AG20443 (cell line): Measurements from ENCODE around the gene ANKRD65.
A peak's percentile ranks its signal among the peaks of the same experiment; 100 is the strongest.
"Not testable (repeated sequence)": the region's sequence is repeated elsewhere in the genome, so short reads cannot be mapped to it uniquely, and the experiment has no call there.

ENCODE experiments used
- DNase-seq: peaks from one replicate; pipeline ENCODE4 v3.0.0; 2012; ENCODE audit warnings: low spot score, mixed read lengths

The ANKRD65 gene

GRCh38 chr1:1393428-1393827, 27.6 kb downstream of the ANKRD65 start:
- peak; percentile 1 for DNase-seq

DNA sequence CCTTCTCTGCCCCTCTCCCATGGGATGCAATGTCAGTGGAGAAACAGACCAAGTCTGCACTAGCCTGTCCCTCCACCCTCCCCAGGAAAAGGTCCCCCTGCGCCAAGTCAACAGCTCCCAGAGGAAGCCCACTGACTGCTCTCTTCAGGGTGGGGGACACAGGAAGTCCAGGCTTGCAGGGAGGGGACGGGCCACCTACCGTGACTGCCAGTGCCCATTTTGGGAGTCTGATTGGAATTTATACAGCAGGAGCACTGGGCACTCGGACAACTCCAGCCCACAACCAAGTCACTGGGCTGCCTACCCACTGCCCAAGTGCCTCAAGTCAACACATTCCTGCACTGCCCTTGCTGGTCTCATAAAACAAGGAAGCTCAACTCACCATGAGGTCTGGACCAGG, 28.1 kb downstream of the ANKRD65 start:
- DNase-seq, result peak; percentile 1

GRCh38 chr1:1391225-1391624, 29.9 kb downstream of the ANKRD65 start:
- peak; percentile 1 for DNase-seq

DNA sequence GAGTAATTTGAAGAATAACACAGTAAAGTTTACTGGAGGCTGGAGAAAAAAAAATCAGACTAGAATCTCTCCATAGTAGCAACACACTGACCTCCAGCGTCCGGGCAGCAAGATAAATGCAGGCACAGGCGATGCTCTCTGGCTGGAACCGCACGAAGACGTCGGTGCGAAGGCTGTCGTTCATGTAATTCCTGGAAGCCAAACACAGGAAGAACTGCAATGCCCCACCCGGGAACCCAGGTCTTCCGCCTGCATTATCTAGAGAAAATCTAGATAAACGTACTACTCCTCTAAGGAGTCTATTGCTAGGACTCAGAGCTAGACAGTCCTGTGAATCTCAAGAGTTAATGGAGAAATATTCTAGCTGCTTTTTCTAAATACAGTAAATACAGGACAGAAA, 30.4 kb downstream of the ANKRD65 start:
- no peak for DNase-seq

- DNase-seq, result no peak
These were observed 33.0 kb downstream of the ANKRD65 start for GRCh38 chr1:1388078-1388472.

GRCh38 chr1:1387098-1388077, 33.7 kb downstream of the ANKRD65 start:
- peak; percentile 4 for DNase-seq

GRCh38 chr1:1385931-1386330, 35.1 kb downstream of the ANKRD65 start:
- peak; percentile 3 for DNase-seq

DNA sequence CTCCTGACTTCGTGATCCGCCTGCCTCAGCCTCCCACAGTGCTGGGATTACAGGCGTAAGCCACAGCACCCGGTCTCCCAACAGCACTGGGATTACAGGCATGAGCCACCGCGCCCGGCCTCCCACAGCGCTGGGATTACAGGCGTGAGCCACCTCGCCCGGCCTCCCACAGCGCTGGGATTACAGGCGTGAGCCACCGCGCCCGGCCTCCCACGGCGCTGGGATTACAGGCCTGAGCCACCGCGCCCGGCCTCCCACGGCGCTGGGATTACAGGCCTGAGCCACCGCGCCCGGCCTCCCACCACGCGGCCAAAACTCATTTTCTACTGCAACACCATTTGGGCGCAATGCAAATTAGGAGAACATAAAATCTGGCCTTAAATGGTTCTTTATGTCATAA, 35.7 kb downstream of the ANKRD65 start:
- DNase-seq, result not testable (repeated sequence)

DNA sequence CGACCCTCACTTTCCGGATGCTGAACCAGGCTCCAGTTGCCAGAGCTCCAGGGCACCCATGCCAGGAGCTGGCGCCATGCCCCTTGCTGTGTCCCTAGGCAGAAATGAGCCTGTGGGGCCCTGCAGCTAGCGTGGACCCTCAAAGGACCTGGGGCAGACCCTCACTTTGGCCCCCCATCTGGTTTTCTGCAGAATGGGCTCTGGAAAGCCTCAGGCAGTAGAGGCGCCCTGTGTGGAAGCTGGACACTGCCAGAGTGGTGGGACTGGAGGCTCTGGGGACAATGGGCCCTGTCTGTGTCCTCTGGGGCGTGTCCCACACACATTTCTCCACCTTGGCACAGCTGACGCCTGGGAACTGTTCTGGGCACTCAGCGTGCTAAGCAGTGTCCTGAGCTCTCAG, 39.8 kb downstream of the ANKRD65 start:
- peak; percentile 6 for DNase-seq

GRCh38 chr1:1380860-1381259, 40.2 kb downstream of the ANKRD65 start:
- peak; percentile 4 for DNase-seq

GRCh38 chr1:1377540-1378205, 43.4 kb downstream of the ANKRD65 start:
- DNase-seq, result no peak

- no peak for DNase-seq
These were observed 44.4 kb downstream of the ANKRD65 start for GRCh38 chr1:1376551-1377226.

GRCh38 chr1:1374929-1375662, 46.0 kb downstream of the ANKRD65 start, which contains the start of gene AURKAIP1:
Gene AURKAIP1, minus strand, starts transcription at chr1:1375207. Its CDS starts 451 bp downstream, at chr1:1374756.
- DNase-seq, result peak; percentile 98

GRCh38 chr1:1374589-1374928, 46.5 kb downstream of the ANKRD65 start:
- DNase-seq, result no peak

- no peak for DNase-seq
These were observed 47.1 kb downstream of the ANKRD65 start for GRCh38 chr1:1373815-1374588.

GRCh38 chr1:1373051-1373814, 47.8 kb downstream of the ANKRD65 start:
- no peak for DNase-seq

DNA sequence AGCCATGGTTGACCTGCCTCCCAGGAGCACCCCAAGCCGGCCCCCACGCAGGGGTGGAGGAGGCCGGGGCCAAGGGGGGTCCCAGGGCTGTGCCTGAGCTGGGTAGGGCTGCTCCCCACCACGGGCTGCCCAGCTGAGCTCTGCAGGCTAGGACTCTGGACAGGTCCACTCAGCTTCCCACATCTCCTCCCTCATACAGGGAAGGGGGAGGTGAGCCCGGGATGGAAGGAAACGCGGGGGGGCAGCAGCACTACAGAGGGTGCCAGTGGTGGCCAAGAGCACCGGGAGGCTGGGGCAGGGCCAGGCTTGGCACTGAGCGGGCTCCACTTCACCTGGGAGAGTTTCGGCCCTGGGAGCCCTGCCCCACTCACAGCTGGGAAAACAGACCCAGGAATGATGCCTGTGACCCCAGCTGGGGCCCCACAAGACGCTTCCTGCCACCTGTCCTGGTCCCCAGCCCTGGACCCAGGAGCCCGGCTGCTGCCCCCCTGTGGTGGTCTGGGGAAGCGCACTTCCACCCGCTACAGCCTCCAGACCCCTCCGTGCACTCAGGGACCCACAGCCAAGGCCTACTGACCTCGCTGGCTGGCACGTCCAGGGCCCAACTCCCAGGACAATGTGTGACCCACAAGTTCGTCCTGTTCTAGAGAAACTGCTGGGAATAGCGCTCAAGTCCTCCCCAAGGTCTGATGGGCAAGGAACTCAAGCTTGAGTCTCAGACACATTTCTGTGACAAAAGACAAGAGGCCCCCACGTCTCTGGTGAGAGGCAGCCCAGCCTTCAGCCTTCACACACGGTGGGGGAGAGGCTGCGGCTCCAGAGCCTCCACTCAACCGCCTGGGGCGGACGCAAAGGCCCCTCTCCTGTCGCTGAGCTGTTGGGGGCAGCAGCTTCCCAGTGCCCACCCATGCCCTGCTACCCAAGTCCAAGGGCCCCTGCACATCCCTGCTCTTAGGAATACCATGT, 49.0 kb downstream of the ANKRD65 start:
- peak; percentile 79 for DNase-seq

DNA sequence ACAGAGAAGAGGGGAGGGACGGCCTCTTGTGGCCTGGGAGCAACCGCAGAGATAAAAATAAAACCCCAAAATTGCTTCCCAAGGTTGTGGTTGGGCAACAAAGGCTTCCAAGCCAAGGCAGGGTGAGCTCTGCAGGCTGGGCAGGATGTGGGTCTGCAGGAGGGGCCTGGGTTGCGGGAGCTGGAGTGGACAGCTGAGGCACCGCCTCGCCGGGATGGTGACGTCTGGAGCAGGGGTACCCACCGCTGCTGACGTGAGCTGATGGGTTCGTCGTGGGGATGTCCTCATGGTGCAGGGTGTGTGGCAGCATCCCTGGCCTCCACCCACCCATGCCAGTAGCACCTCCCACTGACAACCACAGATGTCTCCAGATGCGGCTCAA, 49.7 kb downstream of the ANKRD65 start:
- peak; percentile 41 for DNase-seq

GRCh38 chr1:1370771-1371300, 50.2 kb downstream of the ANKRD65 start:
- DNase-seq, result no peak
